ENCODE measurements around the gene DAGLA.
"Not testable (repeated sequence)": the region's sequence is repeated elsewhere in the genome, so short reads cannot be mapped to it uniquely, and the experiment has no call there.

DAGLA gene

DNA sequence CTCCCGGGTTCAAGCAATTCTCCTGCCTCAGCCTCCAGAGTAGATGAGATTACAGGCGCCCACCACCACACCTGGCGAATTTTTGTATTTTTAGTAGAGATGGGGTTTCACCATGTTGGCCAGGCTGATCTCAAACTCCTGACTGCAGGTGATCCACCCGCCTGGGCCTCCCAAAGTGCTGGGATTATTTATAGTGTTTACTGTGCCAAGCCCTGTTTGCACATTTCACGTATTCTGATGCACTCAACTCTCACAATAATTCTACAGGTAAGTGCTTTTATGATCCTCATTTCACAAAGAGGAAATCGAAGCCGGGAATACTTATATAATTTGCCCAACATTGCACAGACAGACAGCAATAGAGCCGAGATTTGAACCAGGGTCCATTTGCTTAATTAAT is 38.0 kb upstream of the DAGLA start:
- Histone ChIP-seq H3K4me3 (no peak overlapping the region), H3K27ac (no peak overlapping the region)
- no peak for DNase-seq (ENCODE audit: low spot score)
- TF ChIP-seq, protein P1, sequence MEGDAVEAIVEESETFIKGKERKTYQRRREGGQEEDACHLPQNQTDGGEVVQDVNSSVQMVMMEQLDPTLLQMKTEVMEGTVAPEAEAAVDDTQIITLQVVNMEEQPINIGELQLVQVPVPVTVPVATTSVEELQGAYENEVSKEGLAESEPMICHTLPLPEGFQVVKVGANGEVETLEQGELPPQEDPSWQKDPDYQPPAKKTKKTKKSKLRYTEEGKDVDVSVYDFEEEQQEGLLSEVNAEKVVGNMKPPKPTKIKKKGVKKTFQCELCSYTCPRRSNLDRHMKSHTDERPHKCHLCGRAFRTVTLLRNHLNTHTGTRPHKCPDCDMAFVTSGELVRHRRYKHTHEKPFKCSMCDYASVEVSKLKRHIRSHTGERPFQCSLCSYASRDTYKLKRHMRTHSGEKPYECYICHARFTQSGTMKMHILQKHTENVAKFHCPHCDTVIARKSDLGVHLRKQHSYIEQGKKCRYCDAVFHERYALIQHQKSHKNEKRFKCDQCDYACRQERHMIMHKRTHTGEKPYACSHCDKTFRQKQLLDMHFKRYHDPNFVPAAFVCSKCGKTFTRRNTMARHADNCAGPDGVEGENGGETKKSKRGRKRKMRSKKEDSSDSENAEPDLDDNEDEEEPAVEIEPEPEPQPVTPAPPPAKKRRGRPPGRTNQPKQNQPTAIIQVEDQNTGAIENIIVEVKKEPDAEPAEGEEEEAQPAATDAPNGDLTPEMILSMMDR (IDR thresholded peaks at IDR 0.05), result no peak

- TF ChIP-seq, protein P1 (IDR thresholded peaks at IDR 0.05), result no peak
- DNase-seq (ENCODE audit: low spot score), result no peak
- Histone ChIP-seq H3K27ac (no peak overlapping the region), H3K4me3 (no peak overlapping the region)
Measured at GRCh38 chr11:61645179-61645868, 34.9 kb upstream of the DAGLA start.

DNA sequence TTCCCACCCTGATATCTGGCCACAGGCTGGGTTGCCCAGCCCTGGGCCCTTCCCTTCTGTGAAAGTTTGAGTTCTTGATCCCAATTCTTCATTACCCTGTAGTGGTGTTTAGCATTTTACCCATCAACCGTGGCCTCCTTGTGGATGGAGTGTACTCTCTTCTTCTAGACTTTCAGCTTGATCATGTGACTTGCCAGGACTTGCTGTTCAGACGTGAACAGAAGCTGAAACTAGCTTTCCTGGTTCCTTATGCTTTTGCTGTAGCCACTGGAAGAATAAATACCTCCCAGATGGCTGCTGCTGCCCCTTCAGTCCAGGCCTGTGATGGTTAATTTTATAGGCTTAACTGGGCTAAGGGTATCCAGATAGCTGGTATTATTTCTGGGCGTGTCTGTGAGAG is 32.7 kb upstream of the DAGLA start:
- Histone ChIP-seq H3K4me3 (no peak overlapping the region), H3K27ac (no peak overlapping the region)
- TF ChIP-seq, protein P1 (IDR thresholded peaks at IDR 0.05), result no peak
- no peak for DNase-seq (ENCODE audit: low spot score)

DNA sequence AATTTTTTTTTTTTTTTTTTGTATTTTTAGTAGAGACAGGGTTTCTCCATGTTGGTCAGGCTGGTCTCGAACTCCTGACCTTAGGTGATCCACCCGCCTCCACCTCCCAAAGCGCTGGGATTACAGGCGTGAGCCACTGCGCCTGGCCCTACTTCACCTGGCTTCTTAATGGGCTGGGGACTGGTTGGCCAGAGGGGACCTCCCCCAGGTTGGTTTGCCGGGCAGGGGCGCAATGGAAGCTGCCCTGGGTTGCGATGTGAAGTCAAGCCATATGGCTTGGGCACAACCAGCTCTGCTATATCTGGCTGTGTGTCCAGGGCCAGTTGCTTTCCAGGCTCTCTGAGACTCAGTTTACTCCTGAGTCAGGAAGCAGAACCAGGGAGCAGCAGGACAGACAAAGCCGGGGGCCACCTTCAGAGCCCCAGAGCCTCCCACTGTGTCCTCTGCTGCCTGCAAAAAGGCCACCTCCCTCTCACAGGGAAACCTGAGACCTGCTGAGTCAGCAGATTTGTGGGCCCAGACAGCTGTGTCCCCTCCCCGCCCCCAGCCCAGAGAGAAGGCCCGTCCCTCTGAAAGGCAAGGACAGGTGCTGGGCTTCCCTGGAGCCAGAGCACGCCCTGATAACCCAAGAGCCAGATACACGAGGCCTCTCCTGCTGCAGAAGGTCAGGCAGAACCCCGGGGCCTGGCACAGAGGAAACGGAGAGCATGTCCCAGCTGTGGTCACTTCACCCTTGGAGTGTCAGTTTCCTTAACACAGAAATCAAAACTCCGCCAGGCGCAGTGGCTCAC is 29.2 kb upstream of the DAGLA start:
- Histone ChIP-seq H3K27ac (no peak overlapping the region), H3K4me3 (no peak overlapping the region)
- no peak for DNase-seq (ENCODE audit: low spot score)
- TF ChIP-seq, protein P1 (IDR thresholded peaks at IDR 0.05), result no peak

- H3K27ac ChIP-seq, result no peak overlapping the region
- H3K4me3 ChIP-seq, result no peak overlapping the region
- no peak for DNase-seq (ENCODE audit: low spot score)
- TF ChIP-seq, protein P1 (IDR thresholded peaks at IDR 0.05), result no peak
Measured at GRCh38 chr11:61652135-61652534, 28.1 kb upstream of the DAGLA start.

DNA sequence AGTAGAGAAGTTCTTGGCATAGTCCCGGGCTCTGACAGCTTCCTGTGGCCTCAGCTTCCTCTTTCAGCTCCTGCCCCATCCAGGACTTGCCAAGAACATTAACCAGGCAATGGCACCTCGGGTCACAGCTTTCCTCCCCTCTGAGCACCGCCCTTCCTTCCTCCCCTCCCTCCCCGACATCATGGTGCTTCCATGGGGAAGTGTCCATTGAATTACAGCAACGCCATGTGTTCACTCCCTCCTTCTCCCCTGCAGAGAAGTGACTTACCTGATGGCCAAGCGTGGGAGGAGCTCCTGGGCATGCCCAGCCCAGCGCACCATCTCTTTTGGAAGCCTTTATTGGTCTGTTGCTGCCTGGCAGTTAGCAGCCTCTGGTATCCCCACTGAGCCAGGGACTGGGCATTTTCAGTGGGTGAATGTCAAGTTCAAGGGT is 25.8 kb upstream of the DAGLA start:
- no peak overlapping the region for H3K4me3 ChIP-seq
- DNase-seq (ENCODE audit: low spot score), result no peak
- TF ChIP-seq, protein P1 (IDR thresholded peaks at IDR 0.05), result no peak
- H3K27ac ChIP-seq, result peak overlapping the region in 1 of 2 donors; percentile 9

GRCh38 chr11:61655266-61656159 is 24.7 kb upstream of the DAGLA start:
- not testable (repeated sequence) for H3K4me3 ChIP-seq; DNase-seq (ENCODE audit: low spot score); H3K27ac ChIP-seq
